Measurements from ENCODE around the gene TOP3A.

The TOP3A gene

GRCh38 chr17:18252160-18252559 is 62.6 kb downstream of the TOP3A start:
- no peak overlapping the region for H3K4me3 ChIP-seq (ENCODE audit: low read depth, low read length)
- H3K27ac ChIP-seq: no peak overlapping the region
- H3K36me3 ChIP-seq (replicated peaks): peaks cover 87% of the 10 kb centered on the region
- in situ Hi-C loops (cut with HindIII; ENCODE audit: low pct_ligation_motif_present, low sequenced_read_pairs): no loop called here
- no peak for DNase-seq
- TF ChIP-seq, protein P1, sequence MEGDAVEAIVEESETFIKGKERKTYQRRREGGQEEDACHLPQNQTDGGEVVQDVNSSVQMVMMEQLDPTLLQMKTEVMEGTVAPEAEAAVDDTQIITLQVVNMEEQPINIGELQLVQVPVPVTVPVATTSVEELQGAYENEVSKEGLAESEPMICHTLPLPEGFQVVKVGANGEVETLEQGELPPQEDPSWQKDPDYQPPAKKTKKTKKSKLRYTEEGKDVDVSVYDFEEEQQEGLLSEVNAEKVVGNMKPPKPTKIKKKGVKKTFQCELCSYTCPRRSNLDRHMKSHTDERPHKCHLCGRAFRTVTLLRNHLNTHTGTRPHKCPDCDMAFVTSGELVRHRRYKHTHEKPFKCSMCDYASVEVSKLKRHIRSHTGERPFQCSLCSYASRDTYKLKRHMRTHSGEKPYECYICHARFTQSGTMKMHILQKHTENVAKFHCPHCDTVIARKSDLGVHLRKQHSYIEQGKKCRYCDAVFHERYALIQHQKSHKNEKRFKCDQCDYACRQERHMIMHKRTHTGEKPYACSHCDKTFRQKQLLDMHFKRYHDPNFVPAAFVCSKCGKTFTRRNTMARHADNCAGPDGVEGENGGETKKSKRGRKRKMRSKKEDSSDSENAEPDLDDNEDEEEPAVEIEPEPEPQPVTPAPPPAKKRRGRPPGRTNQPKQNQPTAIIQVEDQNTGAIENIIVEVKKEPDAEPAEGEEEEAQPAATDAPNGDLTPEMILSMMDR (IDR thresholded peaks at IDR 0.05; ENCODE audit: low read depth, low read length, missing control alignments): no peak
- H3K27me3 ChIP-seq (replicated peaks): no peaks in the 10 kb centered on the region

DNA sequence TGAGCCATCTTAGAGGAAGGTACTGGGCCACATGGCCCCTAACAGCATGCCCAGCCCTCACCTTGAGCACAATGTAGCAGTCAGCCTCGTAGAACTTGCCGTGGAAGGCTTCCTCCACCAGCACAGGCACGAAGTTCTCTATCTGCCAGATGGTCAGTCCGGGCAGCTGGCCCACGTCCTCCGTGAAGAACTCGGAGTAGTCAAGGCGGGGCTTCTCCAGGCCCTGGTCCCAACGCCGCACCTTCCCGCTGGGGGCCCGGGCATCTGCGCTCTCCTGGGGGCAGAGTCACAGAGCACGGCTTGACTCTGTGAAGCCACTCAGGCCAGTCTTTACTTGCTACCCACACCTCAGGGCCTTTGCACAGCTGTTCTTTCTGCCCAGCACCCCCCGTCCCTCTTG is 63.6 kb downstream of the TOP3A start:
- no peak for DNase-seq
- Histone ChIP-seq H3K4me3 (ENCODE audit: low read depth, low read length) (no peak overlapping the region), H3K27me3 (replicated peaks) (no peaks in the 10 kb centered on the region), H3K27ac (no peak overlapping the region), H3K36me3 (replicated peaks) (peaks cover 93% of the 10 kb centered on the region)
- in situ Hi-C loops (cut with HindIII; ENCODE audit: low pct_ligation_motif_present, low sequenced_read_pairs): no loop called here
- TF ChIP-seq, protein P1 (IDR thresholded peaks at IDR 0.05; ENCODE audit: low read depth, low read length, missing control alignments): no peak

DNA sequence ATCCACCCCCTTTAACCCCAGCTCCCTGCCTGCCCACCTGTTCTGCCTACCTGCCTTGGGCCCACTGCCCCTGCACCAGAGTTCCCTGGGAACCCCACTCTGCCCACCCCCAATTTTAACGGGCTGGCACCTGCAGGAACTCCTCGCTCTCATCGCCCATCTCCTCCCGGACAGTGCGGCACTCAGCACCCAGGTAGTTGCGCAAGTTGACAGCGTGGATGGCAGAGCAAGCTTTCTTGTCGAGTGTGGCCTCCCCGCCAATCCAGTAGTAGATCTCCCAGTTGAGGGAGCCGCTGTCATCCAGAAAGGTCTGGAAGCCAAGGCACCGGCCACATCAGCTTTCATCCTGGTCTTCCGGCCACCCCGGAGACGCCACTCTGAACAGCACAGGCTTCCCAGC is 64.1 kb downstream of the TOP3A start:
- Histone ChIP-seq H3K27ac (no peak overlapping the region), H3K4me3 (ENCODE audit: low read depth, low read length) (no peak overlapping the region), H3K36me3 (replicated peaks) (peaks cover 93% of the 10 kb centered on the region), H3K27me3 (replicated peaks) (no peaks in the 10 kb centered on the region)
- no peak for DNase-seq
- TF ChIP-seq, protein P1 (IDR thresholded peaks at IDR 0.05; ENCODE audit: low read depth, low read length, missing control alignments): no peak
- in situ Hi-C loops (cut with HindIII; ENCODE audit: low pct_ligation_motif_present, low sequenced_read_pairs): no loop called here

DNA sequence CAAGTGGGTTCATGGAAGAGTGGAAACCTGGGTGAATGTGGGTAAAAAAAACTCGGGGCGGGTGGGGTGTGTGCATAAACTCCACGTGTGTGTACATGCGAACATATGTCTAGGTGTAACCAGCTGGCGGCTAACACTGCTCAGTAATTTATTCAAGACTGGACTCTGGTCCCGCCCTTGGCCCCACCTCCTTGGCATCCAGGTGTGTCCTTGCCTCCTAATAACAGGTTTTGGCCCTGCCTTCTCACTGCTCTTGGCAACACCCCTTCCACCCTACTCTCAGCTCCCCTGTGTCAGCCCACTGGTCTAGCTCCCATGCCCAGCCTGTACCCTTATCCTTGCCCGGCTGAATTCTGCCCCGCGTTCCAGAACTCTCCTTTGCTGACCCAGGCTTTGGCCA is 64.5 kb downstream of the TOP3A start:
- in situ Hi-C loops (cut with HindIII; ENCODE audit: low pct_ligation_motif_present, low sequenced_read_pairs): no loop called here
- no peak for DNase-seq
- Histone ChIP-seq H3K4me3 (ENCODE audit: low read depth, low read length) (no peak overlapping the region), H3K27ac (no peak overlapping the region), H3K27me3 (replicated peaks) (no peaks in the 10 kb centered on the region), H3K36me3 (replicated peaks) (peaks cover 93% of the 10 kb centered on the region)
- TF ChIP-seq, protein P1 (IDR thresholded peaks at IDR 0.05; ENCODE audit: low read depth, low read length, missing control alignments): no peak

- no peak for DNase-seq
- H3K27me3 ChIP-seq (replicated peaks): no peaks in the 10 kb centered on the region
- H3K27ac ChIP-seq: no peak overlapping the region
- TF ChIP-seq, protein P1 (IDR thresholded peaks at IDR 0.05; ENCODE audit: low read depth, low read length, missing control alignments): no peak
- in situ Hi-C loops (cut with HindIII; ENCODE audit: low pct_ligation_motif_present, low sequenced_read_pairs): no loop called here
- H3K36me3 ChIP-seq (replicated peaks): peaks cover 85% of the 10 kb centered on the region
- H3K4me3 ChIP-seq (ENCODE audit: low read depth, low read length): no peak overlapping the region
These were observed 66.0 kb downstream of the TOP3A start for GRCh38 chr17:18248811-18249210.

DNA sequence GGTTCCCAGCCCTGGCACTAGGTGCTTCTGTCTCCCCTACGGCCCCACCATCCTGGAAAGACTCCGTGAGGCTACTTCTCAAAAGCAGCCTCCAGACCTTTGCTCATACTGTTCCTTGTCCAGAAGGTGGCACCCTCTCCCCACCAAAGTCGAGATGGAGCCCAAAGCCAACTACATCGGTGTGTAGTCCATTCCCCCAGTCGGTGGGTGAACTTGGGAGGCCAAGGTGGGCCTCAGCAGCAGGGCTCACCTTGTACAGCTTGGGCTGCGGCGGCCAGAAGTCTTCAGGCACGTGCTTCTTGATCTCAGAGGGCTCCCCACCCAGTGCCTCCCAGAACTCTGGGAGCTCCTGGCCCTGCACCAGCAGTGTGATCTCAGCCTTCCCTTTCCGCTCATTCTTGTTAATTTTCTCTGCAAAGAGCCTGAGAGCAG is 66.5 kb downstream of the TOP3A start:
- H3K27me3 ChIP-seq (replicated peaks): no peaks in the 10 kb centered on the region
- no peak for DNase-seq
- no peak overlapping the region for H3K4me3 ChIP-seq (ENCODE audit: low read depth, low read length)
- H3K27ac ChIP-seq: no peak overlapping the region
- peaks cover 84% of the 10 kb centered on the region for H3K36me3 ChIP-seq (replicated peaks)
- TF ChIP-seq, protein P1 (IDR thresholded peaks at IDR 0.05; ENCODE audit: low read depth, low read length, missing control alignments): peak; percentile 85
- in situ Hi-C loops (cut with HindIII; ENCODE audit: low pct_ligation_motif_present, low sequenced_read_pairs): no loop called here

Data from brain microvascular endothelial cell (primary cell).